ENCODE measurements around the gene TMEM38A.

The TMEM38A gene
- total RNA-seq = 1.4 to 2.1 reads per million in 2 donors

- peak; percentile 40 for DNase-seq
Observed at GRCh38 chr19:16660763-16661479, at the start of gene TMEM38A. Gene TMEM38A, plus strand, starts transcription at chr19:16661139. Its CDS starts 79 bp downstream, at chr19:16661218.

DNA sequence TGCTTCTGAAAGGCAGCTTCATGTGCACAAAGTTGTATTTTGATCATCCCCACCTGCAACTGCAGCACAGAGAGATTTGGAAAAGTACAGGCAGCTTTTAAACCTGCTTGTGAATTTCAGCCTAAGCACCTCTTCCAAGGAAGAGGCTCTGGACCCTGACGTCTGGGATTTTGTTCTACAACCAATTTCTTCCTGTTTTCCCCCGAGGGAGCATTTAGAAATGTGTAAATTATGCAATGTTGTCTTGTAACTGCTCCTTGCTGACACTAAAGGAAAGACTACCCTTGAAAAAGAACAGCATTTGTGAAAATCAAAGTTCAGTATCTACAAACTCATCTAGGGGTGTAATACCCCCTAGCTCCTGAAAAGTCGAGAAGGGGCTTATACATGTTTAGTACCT lies 48.3 kb upstream of the TMEM38A start:
- DNase-seq = no peak

GRCh38 chr19:16613841-16614240 lies 47.1 kb upstream of the TMEM38A start:
- DNase-seq = no peak

DNA sequence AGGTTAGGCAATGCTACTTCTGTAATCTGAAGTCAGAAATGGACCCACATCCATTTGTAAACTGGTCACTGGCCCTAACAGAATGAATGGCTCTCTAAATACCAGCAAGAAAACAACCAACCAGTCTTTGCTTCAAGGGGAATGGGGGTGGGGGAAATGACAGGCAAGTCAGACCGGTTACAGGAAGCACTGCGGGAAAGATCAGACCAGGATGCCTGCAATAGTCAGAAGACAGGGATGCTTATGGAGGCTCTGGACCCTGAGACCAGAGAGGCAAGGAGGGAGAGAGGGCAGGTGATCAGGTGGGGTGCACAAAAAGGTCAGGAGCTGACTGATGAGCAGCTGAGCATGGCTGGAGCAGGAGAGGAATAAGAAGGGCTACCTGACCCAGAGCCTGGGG lies 46.0 kb upstream of the TMEM38A start:
- DNase-seq = no peak

DNA sequence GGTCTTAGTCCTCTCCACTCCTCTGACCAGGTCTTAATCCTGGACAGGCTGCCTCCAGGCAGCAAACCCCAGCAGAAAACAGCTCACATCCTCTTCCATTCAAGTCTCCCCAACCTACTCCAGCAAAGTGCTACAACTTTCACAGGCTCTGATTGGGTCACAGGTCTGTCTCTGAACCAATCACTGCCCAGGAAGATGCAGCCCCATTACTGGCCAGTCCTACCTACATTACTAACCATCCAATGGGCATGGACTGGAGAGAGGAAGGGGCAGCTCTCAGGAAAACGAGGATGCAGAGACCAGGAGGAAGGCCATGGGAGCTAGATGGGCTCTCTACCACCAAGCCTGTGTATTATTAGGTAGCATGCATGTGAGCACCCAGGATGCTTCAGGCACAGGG lies 45.1 kb upstream of the TMEM38A start:
- DNase-seq = no peak

DNA sequence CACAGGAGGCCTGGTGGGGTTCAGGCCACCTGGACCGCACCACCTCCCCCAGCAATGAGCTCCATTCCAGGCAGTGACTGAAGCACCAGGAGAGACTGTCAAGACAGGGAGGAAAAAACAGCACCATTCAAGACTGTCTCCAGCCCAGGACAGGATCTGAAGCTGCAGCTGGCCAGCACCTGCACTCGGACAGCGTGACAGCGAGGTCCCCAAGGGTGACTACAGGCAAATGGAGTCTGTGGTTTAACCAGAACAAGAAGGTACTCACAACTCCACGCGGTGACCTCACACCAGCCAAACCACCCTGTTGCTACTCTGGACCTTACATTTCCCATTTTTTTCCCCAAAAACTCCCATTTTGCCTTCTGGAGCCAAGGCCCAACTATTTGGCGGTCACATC lies 42.7 kb upstream of the TMEM38A start:
- DNase-seq = no peak

GRCh38 chr19:16619457-16619856 lies 41.5 kb upstream of the TMEM38A start:
- no peak for DNase-seq

GRCh38 chr19:16620018-16620417 lies 40.9 kb upstream of the TMEM38A start:
- no peak for DNase-seq

DNA sequence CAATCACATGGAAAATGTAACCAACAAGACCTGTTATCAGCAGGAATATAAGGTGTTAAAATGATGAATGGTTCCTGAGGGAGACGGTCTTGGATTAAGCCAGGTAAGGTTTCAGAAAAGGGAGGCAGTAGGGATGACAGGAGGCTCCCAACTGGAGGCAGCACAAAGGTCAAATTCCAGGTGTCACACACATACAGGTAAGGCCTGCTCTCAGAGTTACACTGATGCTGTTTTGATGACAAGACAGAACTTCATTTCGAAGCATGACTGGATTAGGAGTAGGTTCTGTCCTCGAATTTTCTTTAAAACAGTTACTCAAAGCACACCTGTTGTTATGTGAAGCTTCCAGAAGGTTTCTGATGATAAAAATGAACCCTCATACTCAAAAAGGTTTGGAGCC lies 40.4 kb upstream of the TMEM38A start:
- DNase-seq = no peak

DNA sequence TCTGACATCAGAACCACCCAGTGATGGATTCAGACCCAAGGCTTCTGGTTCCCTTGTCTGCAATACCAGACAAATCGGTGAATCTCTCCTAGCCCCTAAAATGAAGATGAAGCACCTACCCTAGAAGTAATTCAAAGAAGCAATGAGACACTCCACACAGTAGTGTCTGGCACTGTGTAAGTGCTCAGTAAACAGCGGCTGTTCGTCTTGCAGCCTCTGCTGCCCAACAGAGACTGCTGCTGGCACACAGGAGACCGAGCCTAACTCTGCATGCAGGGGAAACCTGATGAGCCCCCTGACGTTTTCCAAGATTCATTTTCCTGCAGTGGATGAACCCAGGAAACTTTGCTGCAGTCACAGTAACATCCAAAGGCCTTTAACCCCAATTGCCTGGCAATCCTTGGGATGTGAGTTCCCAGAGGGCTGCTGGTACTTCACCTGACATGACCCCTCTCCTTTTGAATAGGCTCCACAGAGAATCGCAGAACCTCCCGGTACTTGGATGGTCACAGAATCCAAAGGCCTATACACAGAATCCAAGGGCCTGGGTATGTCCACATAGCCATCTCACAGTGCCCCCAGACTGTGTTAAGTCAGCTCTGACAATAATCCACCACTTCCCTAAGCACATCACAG lies 39.7 kb upstream of the TMEM38A start:
- no peak for DNase-seq

DNA sequence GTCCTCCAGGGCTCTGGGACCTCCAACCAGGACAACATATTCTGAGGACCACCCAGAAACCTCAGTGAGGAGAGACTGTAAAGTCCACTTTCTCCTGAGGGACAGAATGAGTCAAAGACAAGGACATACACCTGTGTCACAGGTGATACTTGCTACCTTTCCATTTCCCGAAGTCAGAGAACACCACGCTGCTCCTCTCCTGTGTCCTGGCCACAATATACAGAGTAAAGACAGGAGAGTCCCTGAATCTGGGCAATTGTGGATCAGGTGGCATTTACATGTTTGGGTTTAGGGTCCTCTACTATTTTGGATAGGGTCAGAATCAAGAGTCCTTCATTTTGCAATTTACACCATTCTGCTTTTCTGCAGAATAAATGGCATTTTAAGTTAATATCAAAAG lies 37.9 kb upstream of the TMEM38A start:
- no peak for DNase-seq

DNA sequence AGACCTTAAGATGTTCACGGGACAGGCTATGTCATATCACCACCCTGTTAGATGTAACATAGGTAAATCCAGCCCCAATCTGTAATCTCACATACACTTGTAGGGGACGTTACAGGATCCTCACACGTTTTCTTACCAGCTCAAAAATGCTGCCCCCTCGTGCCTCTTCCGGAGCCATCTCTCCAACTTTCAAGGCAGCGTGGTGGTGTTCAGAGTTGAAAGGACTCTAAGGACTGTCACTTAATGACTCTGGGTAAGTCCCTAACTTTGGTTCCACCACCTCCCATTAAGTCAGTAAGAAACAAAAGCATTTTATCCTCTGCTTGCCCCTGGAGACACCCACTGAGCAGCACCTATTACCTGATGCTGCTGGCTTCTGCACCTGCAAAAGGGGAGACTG lies 37.4 kb upstream of the TMEM38A start:
- no peak for DNase-seq

- no peak for DNase-seq
Observed at GRCh38 chr19:16624236-16624635, 36.7 kb upstream of the TMEM38A start.

DNA sequence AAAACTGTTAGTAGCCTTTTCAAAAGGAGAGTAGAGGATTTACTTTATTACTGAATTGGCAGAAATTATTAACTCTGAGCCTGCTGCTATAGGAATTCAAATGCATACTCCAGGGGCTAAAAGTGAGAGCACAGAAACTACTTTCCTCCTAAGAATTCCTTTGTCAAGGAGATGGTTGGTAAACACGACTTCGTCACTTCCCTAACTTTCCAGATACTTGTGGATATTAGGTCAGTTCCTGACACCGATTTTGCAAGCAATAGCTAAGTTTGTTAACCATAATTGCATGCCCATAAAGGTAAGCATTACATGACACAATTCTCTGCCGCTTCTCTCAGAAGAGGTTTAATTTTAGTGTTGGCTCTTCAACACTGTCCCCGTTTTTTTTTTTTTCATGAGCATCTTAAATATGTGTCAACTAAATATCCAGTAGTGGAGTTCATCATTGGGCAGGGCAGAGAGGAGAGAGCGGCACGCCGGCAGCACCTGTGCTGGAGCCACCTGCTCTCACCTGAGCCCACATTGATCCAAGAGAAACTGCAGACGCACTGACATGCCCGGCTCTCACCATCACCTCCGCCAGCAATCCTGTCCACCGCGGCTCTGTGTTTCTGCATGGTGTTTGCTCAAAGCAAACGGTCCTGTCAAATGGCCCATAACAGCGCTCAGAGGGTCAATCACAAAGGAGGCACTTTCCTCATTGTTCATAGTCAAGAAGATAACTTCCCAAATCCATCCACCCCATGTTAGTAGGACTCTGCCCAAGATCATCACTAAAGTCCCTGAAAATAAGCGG lies 35.6 kb upstream of the TMEM38A start:
- DNase-seq = no peak

GRCh38 chr19:16626796-16627192 lies 34.1 kb upstream of the TMEM38A start:
- no peak for DNase-seq

DNA sequence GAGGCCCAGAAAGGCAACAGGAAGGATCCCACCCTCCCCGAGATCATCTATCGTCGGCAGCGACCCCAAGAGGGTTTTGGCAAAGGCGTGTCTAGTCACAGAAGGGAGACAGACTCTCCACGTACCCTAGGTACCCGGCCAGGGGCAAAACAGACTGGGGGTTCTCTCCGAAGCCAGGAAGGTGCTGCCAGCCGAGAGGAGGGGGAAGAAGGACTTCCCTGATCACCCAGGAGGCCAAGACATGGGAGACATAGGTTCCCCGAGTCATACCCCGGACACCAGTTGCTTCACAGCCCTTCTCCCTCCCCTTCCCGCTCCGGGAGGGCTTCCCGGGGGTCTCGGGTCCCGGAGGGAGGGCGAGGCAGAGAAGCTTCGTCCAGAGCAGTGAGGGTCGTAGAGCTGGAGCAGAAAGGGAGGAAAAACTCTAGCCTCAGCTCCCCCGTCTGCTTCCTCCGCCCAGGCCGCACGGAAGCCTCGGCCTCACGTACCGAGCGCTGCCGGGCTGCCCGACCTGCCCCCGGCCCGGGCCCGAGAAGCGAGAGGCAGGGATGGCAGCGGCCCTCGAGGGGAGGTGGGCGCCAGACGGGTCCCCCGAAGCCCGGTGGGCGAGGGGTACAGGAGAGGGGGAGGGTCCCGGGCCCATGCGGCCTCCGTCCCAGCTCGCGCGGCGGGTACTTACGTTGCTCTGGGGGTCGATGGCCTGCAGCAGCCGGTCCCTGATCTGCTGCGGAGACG lies 33.6 kb upstream of the TMEM38A start:
- DNase-seq = no peak

- no peak for DNase-seq
Observed at GRCh38 chr19:16627928-16628182, 33.1 kb upstream of the TMEM38A start.

DNA sequence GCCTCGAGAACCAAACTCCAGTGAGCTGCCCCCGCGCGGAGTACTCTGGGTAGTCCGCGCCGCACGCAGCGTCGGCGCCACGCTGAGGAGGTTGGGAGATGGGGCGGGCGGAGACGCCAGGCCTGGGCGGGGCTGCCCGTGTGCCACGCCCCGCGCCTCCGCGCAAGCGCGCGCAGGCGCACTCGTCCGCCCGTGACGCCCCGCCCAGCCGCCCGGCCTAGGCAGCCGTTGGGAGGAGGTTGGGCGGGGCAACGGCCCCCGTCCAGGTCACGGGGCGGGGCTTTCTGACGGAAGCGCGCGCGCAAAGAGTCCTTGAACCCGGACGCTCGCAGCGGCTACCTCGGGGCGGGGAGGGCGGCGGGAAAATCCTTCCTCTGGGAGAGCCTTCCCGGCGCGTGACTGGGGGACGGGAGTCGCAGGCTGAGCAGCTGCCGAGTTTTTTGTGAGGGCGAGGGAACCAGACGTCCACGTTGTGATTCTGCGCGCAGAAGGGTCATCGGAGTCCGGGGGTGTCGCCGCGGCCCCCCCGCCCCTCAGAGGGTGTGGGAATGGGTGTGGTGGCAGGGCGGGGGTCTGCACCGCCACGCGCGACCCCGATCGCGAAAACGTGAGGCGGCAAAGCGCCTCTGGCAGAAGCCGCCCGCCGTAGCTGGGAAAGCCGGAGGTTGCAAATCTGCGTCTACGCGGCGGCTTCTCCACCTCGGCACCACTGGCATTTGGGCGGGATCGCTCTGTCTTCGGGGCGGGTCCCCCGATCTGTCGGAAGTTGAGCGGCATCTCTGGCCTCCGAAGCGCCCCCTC lies 32.6 kb upstream of the TMEM38A start, which contains the start of gene MED26:
MED26 (minus strand) TSS at position 22 of the 801 bp plus-strand sequence. CDS start 261 bp downstream, outside the sequence.
- DNase-seq = peak; percentile 97

- DNase-seq = no peak
Observed at GRCh38 chr19:16628984-16629691, 31.8 kb upstream of the TMEM38A start.

- no peak for DNase-seq
Observed at GRCh38 chr19:16631465-16631864, 29.5 kb upstream of the TMEM38A start.

DNA sequence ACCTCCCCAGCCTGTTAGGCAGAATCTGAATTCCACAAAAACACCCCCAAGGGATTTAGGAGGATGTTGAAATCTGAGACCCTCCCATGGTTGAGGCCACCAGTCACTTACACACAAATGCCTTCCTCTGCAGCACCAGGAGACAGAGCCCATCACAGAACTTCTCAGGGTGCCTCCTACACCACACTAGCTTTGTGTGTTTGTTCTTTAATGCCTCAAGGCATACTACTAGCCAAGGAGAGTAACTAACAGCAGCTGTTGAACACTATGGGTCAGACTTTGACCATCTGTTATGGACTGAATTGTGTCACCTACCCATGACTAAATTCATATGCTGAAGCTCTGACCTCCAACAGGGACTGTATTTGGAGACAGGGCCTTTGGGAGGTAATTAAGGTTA lies 23.4 kb upstream of the TMEM38A start:
- no peak for DNase-seq

GRCh38 chr19:16638666-16639065 lies 22.3 kb upstream of the TMEM38A start:
- DNase-seq = no peak

Measured in activated gamma-delta T cell (primary cell).